HG03432 (cell line): ENCODE results near the gene ZNF200.
"Not testable (repeated sequence)": the region's sequence is repeated elsewhere in the genome, so short reads cannot be mapped to it uniquely, and the experiment has no call there.

ENCODE experiments used
- ATAC-seq: cut with Tn5 transposase; IDR thresholded peaks from one replicate; pipeline ENCODE4 v1.9.1; 2021; ENCODE audit warnings: mild to moderate bottlenecking, moderate library complexity; ENCODE audit not compliant: unreplicated experiment

Gene ZNF200

GRCh38 chr16:3254309-3254708 lies 19.4 kb upstream of the ZNF200 start:
- ATAC-seq = no peak

DNA sequence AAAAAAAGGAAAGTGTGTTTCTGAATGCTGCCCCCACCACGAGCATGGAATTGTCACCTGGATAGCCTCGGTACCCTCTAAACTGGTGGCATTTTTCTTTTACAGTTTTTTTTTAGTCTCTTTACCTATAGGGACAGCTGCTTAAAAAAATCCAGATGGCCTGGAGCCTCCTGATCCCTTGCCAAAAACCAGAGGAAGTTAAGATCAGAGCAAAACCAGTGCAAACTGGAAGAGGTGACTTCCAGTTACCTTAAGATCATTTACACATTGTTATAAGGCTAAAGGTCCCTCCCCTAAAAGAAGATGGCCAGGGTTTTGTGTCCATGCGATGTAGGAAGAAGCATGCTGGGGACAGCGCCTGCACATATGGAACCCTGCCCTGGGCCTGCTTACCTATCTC lies 18.0 kb upstream of the ZNF200 start:
- ATAC-seq = no peak

- no peak for ATAC-seq
Observed at GRCh38 chr16:3249451-3249850, 14.5 kb upstream of the ZNF200 start.

DNA sequence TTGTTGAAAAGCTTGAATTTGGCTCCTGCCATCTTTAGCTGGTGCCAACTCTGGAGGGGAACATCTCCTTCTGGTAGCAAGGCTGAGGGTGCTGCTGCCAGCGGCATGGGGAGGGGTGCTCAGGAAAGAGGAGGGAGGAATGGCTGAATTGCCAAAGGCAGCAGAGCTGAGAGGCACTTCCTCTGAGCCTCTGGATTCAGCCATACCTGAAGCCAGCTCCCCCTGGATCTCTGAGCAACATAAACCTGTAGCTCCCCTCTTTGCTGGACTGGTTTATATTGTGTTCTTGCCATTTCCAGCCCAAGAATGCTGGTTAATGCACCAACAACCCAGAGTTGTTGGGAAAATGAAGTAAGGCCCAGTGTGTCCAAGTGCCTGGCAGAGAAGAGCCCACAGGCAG lies 14.1 kb upstream of the ZNF200 start:
- ATAC-seq = no peak

DNA sequence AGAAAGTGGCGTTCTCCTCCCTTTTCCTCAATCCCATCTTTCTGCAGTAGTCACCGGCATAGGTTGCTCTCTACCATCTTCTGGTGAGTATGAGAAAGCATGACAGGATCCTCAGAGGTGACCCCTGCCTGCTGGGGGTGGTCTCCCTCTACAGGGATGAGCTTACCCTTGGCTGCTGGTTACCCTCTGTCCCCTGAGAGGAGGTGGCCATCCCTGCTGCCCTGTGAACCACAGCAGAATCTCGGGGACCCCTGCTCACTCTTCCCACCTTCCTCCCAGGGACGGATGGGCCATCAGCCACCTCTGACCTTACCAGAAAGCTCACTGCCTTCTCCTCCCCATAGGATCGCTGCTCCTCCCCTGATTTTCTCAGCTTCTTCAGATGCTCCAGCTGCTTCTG lies 13.6 kb upstream of the ZNF200 start:
- no peak for ATAC-seq

DNA sequence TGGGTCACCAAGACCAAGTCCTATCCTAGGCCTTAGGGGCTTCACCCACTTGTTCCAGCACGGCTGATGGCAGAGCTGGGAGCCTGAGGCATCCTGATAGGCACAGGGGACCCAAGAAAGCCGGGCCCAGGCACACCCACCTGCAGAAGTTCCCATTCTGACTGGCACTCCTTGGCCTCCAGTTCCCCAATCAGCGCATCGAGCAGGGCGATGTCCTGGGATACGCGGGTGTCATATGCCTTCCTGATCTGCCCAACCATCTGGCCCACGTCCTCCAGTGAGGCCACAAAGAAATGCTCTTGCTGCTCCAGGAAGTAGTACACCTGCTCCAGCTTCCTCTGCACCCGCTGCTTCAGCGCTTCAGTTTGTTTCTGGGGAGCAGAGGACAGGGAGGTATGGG lies 11.9 kb upstream of the ZNF200 start:
- ATAC-seq = no peak

DNA sequence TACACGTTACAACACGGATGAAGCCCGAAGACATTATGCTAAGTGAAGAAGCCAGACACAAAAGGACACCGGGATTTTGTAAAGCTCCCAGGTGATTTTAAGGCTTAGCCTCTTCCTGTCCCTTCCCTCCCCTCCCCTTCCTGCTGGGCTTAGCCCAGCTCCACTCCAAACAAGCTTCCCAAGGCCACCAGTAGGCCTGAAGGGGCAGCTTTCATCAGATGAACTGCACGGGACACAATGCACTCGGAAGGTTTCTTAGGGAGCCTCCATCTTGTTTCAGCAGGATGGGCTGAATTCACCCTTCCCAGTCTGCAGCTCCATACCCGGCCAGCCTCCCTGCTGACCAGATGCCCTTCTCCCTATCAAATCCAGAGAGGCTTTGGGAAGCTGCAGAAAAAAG lies 11.0 kb upstream of the ZNF200 start:
- no peak for ATAC-seq

DNA sequence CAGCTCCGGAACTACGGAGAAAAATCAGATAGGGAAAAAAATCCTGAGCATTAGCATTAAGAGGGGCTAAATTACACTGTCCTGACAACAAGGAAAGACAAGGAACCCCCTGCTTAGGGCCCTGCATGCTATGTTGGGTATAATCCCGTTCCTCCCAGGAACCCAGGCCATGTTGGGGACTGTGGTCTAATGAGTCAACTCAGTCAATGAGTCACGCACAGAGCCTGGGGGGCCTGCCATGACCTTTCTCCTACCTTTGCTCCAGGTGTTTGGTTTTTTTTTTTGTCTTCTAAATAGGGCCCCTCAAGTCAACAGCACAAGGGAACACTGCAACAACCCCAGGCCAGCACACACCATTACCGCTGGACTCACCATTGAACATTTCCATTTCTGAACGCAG lies 8.9 kb upstream of the ZNF200 start:
- ATAC-seq = no peak

DNA sequence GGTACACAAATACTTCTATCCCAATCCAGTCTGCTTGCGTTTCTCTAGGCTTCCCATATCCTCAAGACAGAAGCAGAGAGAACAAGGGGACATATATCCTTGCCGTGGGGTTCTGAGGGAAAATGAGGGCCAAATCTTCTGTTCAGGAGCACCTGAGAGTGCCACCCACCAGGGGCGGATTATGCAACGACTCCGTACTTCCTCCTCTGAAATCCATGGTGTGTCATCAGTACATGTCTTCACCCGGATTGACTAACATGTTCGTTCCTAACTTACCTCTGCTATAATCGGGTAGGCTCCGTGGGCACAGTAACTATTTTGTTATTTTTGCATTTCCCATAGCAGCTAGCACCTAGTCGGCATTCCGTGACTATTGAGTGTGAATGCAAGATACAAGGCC lies 7.8 kb upstream of the ZNF200 start:
- ATAC-seq = no peak

GRCh38 chr16:3241761-3242160 lies 6.8 kb upstream of the ZNF200 start:
- ATAC-seq = no peak

DNA sequence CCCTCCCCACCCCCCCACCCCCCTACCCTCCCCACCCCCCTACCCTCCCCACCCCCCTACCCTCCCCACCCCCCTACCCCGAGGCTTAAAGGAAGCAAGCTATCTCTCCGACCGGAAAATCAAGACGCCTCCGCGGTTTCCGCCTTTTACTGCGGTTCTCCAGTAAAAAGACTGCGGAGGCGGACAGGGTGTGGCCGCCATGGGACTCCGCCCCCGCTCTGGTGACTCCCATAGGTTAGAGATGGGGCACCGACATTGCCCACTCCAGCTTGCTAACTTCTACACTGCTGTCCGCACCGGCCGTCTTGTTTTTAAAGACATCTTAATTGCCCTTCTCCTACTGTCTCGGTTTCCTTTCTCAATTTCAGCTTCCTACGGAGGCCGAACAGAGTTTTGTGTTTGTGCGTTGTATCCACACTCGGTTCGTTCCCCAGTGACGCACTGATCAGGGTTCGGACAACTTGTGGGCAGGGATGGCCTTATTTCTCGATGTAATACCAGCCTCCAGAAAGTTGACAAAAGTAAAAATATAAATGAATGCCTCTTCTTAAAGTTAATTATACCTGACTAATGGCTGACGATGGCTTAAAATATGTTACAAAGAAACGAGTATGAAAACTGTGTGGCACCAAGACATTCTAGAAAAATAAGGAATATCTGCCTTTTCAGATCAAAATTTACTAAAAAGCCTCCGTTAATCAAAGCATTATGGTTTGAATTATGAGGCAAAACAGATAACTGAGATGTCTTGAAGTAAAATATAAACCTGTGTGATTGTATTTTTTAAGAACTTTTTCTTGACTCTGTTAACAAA lies 1.1 kb upstream of the ZNF200 start:
- no peak for ATAC-seq

- ATAC-seq = no peak
Observed at GRCh38 chr16:3234543-3234856, 458 bp downstream of the ZNF200 start.

DNA sequence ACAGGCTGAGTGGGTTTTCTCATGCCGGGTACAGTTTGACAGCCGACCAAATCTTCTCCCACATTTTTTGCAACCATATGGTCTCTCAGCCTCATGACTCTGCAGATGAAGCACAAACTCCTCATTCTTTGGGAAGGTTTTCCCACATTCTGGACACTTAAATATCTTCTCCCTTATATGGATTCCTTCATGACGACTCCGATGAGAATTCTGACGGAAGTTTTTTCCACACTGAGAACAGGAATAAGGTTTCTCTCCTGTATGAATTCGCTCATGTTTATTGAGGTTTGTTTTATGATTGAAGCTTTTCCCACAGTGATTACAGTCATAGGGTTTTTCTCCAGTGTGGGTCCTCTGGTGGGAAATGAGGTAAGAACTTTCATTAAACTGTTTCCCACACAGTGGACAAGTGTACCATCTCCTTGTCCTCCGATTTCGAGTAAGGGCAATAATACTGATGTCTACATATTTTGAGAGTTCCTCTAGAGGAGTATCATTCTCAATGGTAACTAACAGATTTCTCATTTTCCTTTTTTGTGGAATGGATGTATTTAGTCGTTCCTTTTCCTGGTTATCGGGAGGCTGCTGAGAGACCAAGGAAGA lies 10.9 kb downstream of the ZNF200 start:
- no peak for ATAC-seq

DNA sequence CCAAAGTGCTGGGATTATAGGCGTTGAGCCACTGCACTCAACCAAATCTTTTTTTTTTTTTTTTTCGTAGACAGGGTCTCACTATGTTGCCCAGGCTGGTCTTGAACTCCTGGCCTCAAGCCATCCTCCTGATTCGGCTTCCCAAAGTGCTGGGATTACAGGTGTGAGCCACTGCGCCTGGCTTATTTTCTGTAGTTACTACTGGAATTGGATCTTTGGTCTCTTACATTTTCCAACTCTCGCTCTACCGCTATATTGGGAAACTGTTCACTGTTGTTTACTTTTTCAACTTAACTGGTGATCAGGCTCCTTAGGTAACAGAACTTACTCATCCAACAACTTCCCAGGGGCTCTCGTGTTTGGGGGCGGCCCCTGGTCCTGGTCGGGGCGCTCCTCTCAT lies 14.1 kb downstream of the ZNF200 start:
- no peak for ATAC-seq

DNA sequence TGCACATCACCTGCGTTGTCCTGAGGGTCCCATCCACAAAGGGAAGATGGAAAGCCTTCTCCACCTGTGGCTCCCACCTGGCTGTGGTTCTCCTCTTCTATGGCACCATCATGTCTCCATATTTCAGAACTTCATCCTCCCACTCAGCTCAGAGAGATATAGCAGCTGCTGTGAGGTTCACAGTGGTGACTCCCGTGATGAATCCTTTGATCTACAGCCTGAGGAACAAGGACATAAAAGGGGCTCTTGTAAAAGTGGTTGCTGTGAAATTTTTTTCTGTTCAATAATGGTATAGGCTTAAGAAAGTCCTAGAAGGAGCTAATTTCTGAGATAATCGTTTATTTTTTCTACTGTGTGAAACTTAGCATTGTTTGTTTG lies 18.7 kb downstream of the ZNF200 start:
- no peak for ATAC-seq

DNA sequence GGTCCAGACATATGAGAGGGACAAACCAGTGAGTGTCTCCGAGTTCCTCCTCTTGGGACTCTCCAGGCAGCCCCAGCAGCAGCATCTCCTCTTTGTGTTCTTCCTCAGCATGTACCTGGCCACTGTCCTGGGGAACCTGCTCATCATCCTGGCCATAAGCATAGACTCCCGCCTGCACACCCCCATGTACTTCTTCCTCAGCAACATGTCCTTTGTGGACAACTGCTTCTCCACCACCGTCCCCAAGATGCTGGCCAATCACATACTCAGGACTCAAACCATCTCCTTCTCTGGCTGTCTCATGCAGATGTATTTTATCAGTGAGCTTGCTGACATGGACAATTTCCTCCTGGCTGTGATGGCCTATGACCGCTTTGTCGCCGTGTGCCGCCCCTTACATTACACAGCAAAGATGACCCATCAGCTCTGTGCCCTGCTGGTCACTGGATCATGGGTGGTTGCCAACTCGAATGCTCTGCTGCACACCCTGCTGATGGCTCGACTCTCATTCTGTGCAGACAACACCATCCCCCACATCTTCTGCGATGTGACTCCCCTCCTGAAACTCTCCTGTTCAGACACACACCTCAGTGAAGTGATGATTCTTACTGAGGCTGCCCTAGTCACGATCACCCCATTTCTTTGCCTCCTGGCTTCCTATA lies 19.2 kb downstream of the ZNF200 start:
- ATAC-seq = no peak

GRCh38 chr16:3214904-3215600 lies 19.9 kb downstream of the ZNF200 start:
- no peak for ATAC-seq

GRCh38 chr16:3212567-3212966 lies 22.4 kb downstream of the ZNF200 start:
- ATAC-seq = no peak

DNA sequence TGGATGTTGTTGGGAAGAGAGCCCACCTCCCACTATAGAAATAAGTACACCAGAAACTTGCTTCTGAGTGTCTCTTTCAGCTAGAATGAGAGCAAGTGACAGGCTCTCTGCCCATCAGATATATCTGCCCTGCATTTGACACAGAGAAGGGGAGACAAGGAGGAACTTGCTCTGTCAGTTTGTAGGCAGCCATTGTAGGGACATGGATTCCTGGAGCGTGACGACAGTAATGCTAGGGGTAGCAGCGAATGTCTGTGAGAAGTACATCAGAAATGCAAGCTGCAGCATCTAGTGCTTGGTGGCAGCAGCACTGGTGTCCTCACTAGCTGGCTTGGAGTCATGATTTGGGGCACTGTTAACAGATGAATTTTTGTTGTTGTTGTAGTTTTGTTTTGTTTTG lies 23.0 kb downstream of the ZNF200 start:
- no peak for ATAC-seq

GRCh38 chr16:3207086-3207953 lies 27.6 kb downstream of the ZNF200 start:
- ATAC-seq = no peak

DNA sequence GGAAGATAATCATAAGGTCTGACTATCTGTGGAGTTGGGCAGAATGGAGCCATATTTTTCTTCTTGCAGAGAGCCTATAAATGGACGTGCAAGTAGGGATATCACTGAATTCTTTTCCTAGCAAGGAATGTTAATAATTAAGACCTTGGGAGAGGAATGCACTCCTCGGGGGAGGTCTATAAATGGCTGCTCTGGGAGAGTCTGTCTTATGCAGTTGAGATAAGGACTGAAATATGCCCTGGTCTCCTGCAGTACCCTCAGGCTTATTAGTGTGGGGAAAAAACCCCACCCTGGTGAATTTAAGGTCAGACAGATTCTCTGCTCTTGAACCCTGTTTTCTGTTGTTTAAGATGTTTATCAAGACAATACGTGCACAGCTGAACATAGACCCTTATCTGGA lies 29.0 kb downstream of the ZNF200 start:
- ATAC-seq = not testable (repeated sequence)
